Astrocyte of the hippocampus (primary cell): ENCODE data around the gene RRP1B.

ENCODE experiments used
- DNase-seq: peaks from one replicate; pipeline ENCODE4 v3.0.0; 2011; ENCODE audit warnings: low read depth, low spot score

RRP1B gene

DNA sequence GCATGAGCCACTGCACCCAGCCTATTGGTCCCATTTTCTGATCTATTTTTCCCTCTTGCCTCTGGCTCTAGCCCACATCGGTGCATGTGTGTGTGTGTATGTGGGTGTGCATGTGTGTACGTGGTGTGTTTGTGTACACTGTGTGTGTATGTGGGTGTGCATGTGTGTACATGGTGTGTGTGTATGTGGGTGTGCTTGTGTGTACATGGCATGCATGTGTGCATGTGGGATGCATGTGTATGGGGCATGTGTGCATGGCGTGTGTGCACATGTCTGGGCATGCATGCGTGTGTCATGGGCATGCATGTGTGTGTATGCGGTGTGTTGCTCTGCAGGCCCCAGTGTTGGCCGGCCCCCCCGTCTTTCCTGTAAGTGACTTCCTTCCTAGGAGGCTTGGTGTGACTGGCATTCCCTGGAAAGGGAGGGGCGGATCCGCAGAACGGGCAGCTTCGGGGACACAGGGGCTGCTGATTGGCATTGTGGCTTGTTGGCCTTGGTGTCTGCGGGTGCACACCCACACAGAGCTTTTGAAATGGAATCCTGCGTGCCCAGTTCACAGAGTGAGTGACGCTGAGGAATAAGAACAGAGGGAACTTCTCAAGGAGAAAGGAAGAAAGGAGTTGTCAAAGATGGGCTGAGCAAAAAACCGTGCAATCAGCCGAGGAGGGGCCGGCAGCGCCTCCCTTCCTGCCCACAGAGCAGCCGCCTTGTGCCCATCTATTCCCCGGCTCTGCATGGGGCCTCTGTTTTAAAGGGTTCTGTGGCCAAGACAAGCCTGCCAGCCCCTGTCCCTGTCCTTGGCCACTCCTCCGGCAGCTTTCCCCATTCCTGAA is 67.5 kb downstream of the RRP1B start:
- peak; percentile 25 for DNase-seq

DNA sequence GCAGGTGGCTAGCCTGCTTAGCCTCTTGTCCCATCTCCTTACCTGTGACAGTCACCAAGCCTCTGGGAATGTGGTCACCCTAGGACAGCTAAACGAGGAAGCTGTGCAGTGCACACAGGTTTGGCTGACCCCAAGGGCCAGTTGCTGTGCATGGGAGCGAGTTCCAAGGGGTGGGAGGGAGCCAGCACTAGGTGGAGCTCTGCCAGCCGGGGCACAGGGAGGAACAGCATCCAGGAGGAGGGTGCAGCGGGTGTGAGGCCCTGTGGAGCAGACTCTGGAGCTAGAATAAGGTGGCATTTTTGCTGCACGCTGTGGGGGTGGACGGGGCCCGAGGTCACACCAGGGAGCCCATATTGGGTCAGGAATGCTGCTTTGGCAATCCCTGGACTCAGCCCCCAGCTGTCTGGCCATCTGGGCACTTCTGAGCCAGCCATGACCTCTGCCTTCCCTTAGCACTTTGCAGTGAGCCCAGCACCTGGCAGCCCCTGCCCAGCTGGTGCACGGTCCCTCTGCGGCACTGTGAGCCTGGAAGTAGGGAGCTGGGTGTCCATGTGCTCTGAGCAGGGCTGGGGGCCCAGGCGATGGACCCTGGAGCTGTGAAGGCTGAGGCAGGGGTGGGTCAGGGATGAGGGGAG is 68.3 kb downstream of the RRP1B start:
- DNase-seq = peak; percentile 54

DNA sequence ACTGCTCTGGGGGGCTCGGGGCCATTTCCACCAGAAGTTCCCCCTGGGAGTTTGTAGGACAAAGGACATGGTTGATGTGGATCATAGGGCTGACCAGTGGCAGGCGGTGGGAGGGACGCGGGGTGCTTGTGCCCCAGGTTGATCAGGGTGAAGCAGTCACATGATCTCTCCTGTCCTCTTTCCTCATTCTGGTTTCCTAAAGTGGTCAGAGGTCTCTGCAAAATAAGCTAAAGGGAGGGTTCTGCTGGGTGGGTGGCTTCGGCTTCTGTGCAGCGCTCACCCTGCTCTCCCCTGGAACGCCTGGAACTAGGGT is 68.8 kb downstream of the RRP1B start:
- no peak for DNase-seq

DNA sequence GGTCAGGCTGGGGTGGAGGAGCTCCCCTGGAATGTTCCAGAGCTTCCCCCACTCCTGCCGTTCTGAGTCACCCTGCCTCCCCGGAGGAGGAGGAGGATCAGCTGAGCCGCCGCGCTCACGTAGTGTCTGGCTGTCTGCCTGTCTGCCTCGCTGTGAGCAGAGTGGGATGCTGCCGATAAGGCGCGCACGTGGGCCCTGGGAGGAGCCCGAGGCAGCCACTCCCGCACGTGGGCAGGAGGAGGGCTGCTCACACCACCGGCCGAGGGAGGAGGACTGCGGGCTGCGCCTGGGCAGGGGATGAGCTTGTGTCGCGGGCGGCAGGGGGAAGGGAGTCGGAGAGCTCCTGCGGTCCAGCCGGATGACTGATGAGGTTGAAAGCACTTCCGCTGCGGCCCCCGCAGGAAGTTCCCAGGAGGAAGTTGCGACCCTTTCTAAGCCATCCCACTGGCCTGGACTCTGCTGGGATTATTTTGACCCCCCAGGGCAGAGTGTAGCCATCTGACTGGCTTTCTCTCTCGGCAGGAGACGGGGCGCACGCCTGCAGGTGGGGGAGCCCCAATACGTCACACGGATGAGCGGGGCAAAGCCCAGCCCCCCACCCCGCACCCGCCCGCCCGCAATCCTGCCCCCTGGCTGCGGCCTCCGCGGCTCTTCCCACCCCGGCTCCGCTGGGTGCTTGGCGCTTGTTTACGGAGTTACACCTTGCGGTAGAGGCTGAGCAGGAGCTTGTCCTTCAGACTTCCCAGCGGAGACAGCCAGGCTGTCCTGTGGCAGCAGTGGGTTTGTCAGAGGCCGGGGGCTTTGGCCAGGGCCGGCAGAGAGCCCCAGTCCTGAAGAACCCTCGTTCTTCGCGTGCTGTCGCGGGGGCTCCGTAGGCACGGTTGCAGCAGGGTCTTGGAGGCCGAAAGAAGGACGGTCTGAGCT is 69.4 kb downstream of the RRP1B start:
- peak; percentile 98 for DNase-seq

DNA sequence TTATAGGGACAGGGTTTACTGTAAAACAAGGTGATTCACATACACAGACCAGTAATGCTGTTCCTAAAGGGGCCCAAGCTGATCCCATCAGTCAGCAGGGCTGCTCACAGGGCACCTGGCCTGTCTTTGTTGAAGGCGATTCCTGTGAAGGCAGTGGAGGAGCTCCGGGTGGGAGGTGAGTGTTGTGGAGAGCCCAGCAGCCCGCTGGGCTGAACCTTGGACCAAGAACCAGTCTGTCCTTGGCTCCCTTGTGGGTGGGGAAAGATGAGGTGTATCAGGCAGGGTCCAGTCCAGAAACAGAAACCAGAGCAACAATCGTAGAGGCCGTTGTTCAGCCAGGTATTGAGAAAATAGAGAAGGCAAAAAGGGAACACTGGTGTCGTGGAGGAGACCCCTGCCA is 72.1 kb downstream of the RRP1B start:
- DNase-seq = no peak

DNA sequence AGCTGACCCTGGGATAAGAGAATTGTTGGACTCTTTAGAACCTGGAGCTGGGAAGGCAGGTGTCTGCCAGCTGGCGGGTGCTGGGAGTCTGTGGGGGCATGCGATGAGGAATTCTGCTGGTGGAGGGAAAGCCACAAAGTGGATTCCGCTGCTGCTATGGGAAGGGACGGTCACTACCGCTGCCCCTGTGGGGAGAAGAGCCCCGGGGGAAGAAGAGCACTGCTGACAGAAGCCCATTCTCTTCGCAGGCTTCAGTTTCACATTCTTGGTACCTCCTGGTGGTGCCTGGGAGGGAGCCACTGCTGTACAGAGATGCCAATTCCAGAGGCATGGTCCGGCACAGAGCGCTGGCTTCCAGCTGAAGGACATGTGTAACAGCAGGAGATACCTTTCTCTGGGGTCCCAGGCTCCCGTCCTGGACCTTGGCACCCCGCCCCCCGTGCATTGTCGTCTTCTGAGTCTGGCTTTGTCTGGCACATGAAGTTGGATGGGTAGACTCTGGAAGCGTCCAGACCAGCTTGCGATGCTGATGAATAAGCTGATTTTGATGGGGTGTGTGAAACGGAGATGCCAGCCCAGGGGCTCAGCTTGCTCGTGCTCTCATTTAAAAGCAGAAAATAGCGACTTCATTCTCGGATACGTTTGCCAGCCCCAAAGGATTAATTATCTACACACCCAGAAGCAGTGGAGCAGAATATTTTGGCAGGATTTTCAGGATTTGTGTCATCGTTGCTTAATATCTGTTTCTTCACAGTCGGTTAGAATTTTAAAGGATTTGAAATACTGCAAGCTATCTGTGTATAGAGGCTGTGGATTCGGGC is 72.7 kb downstream of the RRP1B start:
- DNase-seq = peak; percentile 61

DNA sequence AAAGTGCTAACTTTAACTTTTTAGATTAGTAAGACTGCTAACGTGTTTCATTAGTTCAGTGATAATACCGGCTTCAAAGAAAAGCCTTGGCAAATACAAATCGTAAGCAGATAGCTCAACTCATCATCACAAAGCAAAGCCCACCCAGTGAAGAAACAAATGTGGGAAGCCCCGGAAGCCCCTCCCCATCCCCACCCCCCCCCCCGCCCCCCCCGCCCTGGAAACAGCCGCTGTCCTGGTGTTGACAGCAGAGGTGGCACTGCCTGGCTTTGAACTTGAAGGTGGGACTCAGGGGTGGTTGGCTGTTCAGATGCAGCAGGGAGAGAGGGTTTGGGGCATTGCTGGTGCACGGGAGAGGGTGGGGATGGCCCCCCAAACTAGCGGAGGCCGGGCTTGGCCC is 73.7 kb downstream of the RRP1B start:
- DNase-seq = no peak

DNA sequence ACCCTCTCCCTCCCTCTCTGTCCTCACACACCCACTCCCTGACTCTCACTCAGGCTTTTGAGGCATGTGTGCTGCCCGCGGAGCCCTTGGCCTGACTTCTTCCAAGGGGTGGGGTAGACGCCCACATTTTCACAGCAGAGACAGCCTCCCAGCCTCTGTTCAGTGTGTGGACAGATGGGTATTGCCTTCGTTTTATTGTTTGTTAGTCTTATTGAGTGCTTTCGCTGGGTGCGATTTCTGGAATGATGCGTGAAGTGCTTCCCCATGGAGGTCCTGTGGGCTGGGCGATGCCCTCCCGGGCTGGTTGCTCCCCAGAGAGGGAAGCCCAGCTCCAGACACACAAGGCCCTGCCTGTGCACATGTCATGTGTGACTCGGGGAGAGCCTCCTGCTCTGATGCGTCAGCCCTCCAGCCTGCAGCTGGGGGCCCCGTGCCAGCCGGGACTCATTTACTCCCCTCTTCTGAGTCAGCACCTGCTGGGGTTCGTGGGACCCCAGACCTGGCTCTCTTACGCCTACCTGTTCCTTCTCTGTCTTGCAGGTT is 74.2 kb downstream of the RRP1B start:
- DNase-seq = peak; percentile 70

DNA sequence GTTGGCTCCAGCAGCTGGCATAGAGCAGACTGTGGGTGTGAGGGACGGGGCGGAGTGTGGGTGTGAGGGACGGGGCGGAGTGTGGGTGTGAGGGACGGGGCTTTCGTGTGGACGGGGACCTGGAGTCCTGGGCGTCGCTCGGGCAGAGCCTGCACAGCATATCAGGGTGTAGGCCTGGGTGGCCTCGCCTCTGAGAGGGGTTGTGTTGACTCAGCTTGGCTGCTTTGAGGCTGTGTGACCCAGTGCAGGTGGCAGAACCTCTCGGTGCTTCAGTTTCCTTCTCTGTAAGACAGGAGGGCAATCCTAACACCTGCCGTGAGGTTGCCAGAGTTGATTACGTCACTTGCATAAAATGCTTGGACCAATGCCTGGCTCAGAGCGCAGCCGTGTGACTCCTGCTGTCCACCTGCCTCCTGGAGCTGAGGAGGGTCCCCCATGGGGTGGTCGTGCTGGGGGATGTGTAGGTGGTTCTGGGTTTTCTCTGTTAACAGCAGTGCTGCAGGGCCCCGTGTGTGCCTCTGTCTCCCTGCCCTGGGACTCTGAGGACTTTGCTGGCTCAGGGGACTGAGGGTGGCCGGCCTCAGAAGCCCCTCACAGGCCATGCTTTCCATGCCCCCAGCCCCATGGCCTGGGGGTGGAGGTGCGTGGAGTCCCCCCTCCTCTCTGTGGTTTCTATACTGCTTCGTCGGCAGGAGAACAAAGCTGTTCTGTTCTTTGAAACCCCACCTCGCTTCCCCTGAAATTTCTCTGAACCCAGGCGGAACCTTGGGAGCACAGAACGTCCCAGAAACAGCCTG is 75.0 kb downstream of the RRP1B start:
- peak; percentile 63 for DNase-seq

DNA sequence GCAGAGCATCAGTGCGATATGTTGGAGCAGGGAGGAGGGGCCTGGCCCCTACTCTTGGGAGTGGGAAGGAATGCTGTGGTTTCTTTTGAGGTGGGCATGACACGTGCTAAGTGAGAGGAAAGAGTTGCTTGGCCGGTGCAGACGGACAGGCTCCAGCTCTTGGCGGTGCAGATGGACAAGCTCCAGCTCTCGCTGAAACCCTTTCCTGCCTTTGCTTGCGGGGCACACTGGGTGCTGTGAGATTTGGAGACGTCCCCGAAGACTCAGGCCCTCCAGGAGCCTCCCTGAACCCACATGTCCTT is 75.5 kb downstream of the RRP1B start:
- peak; percentile 95 for DNase-seq

DNA sequence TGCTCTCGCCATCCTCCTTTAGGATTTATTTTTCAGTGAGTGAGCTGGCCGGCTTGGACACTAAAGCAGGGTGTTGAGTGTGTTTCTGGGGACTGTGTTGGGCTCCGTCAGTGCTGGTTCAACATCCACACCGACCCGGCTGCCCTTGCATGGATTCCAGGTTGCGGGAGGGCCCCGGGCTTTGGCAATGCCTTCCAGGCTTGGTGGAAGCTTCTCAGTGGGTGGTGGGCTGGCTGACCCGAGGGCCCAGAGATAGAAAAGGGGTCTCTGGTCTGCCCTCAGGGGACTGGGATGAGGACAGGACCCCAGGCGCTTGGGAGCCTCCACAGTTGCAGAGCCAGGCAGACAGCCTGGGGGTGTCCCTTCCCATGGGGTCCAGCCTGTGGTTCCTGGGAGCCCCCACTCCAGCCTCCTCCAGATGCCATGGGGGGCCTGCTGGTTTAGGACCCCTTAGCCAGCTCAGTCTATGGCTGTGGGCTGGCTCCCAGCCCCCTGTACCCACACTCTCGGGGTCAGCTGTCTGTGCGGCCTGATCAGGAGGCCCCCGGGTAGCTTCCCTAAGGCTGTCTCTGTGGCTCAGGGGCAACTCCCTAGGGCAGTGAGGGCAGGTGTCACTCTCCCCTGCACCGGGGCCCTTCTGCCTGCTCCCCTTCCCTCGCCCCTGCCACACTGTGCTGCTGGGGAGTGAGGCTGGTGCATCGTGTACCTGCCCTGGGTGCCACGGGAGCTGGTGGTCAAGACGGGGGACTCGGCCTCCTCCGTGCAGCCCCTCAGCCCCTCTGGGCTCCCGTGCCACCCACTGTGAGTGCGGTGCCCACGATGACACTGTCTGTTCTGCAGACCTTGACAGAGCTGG is 76.1 kb downstream of the RRP1B start:
- no peak for DNase-seq

DNA sequence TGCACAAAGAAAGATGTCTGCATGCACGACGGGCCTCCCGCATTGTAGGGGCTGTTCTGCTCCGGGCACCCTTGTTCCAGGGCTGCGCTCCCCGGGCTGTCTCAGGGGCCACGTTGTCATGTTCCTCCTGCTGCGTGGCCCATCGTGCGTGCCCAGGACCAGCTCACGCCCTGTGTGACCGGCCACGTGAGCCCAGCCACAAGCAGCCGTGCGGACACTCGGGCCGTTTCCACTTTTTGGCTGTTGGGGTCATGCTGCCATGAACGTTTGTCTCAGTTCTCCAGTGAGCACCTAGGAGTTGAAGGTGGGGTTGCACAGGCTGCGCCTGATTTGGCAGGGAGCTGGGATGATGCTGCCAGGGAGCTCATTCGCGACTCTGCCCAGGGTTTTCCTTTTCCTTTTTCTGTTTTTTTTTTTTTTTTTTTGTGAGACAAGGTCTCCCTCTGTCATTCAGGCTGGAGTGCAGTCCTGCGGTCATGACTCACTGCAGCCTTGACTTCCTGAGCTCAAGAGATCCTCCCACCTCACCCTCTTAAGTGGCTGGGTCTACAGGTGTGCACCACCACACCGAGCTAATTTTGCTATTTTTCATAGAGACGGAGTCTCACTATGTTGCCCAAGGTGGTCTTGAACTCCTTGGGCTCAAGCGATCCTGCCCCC is 77.0 kb downstream of the RRP1B start:
- no peak for DNase-seq

DNA sequence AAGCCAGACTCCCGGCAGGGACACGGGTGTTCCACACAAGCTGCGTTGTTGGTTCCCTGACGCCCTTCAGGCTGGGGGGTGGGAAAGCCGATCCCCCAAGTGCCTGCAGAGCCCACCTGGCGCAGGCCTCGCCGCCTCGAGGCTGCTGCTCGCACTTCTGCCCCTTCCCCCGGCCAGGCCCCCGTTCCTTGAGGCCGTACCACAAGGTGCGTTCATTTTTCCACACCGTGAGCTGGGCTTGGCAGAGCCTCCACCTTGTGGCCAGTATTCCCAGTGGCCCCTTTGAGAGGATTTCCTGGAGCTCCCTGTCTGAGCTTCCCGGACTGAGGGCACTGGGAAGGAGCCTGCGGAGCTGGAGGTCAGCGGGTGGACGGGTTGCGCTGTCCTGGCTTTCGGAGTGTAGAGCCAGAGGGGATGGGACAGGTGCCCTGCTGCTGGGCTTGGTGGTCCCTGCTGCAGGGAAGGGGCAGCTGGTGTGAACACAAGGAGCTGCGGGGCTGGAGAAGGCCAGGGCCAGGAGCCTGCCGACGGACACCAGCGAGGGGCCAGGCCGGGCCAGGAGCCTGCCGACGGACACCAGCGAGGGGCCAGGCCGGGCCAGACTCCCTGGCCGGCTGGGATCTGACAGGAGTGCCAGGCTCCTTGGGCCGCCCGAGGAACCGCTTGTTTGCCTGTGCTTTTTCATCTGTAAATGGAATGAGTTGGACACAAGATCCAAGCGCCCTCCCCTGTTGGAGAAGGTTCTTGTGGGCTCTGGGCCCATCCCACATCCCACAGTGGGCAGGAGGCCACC is 78.0 kb downstream of the RRP1B start:
- peak; percentile 58 for DNase-seq

DNA sequence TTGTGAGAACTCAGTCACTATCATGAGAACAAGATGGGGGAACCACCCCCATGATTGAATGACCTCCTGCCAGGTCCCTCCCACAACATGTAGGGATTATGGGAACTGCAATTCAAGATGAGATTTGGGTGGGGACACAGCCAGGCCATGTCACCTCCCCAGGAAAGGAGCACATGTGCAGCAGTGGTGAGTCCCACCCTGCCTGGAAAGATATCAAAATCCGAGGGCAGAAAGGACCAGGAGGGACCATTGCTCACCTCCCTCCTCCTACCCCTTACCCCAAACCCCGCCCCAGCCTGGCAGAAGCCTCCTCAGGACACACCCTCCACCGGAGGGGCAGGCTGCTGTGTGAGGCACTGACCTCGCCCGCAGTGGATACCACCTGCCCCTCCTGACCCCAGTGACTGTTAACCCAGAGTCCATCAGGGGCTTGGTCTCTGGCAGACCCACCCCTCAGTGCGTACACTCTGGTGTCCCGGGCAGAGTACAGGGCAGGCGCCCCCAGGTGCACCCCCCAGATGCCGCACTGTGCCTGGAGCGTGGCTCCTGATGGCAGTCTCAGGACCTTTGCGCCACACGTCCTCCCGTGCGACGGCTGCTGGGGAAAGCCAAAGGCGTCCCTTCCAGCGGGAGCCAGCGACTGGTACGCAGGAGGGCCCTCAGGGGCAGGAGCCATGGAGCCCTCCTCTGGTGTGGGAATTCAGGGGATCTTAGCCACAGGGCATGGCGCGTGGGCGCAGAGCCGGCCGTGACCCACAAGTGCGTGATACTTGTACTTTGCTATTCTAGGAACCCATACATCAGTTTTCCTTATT is 80.5 kb downstream of the RRP1B start:
- DNase-seq = no peak

DNA sequence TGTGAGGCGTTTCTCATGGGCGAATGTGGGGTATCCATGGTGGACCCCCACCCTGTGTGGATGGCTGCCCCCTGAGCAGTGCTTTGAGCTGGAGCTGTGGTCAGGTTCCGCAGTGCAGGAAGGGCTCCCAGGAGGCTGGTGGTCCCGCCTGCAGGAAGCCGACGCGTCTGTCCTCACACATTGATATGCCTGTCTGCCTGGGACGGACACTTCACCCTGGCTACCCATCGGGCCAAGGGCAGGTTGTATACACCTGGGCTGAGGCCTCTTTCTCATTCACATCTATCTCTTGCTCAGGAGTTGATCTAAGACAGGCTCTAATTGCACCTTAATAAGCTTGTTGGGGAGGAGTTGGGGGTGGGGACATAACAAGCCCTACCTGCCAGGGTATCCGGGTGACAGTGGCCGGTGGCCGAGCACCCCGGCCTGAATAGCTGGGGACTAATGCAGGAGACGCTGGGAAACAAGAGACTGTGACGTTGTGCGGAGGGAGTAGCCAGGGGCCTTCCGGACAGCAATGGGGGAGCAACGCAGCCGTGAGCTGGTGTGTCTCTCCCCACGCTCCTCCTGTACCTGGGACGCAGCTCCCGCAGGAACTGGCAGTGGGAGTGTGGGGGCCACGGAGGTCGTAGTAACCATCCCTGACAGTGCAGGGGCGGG is 81.3 kb downstream of the RRP1B start:
- peak; percentile 75 for DNase-seq

DNA sequence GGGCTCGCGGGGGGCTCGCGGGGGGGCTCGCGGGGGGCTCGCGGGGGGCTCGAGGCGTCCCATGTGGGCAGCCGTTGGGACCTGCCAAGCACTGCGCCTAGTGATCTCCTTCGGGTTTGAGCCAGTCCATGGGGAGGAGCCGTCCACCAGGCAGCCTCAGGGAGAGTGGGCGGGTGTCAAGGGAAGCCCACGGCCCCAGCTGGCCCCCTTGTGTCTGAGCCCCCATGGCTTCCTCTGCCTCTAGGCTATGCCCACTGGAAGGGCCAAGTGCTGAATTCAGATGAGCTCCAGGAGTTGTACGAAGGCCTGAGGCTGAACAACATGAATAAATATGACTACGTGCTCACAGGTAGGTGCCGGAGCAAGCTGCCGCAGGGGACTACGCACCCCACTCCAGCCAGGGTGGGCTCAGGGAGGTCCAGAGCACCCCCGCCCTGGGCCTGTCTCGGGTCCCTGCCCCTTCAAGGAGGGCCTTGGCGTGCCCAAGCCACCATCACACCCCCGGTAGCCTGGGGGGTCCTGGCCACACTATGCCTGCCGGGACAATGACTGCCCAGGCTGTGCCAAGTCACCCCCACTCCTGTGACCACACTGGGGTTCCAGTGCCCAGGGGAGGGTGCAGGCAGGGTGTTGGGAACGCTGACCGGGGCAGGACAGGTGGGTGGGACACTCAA is 82.2 kb downstream of the RRP1B start:
- no peak for DNase-seq
